ENCODE results near the gene RSBN1L. TPM values are rescaled to one million over a fixed set of nuclear protein-coding genes. Genes with fewer than 3 reads are reported as not detected.

RSBN1L gene
- total and polyA plus RNA-seq, 8 donors: 5.0 to 14.3 (median 8.9) TPM

DNA sequence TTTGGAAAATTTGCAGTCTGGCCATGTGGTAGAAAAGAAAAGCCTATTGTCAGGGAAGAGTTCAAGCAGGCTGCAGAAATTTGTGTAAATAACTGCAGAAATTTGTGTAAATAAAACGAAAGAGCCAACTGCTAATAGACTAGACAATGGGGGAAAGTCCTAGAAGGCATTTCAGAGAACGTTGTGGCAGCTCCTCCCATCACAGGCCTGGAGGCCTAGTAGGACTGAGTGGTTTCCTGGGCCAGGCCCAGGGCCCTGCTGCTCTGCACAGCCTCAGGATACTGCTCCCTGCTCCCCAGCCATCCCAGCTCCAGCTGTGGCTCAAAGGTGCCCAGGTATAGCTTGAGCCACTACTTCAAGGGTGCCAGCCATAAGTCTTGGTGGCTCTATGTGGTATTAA lies 50.9 kb downstream of the RSBN1L start:
- intact Hi-C loops (cut with DNase I): no loop called here
- H3K9me3 ChIP-seq: no peaks in the 10 kb centered on the region
- TF ChIP-seq, protein P1, sequence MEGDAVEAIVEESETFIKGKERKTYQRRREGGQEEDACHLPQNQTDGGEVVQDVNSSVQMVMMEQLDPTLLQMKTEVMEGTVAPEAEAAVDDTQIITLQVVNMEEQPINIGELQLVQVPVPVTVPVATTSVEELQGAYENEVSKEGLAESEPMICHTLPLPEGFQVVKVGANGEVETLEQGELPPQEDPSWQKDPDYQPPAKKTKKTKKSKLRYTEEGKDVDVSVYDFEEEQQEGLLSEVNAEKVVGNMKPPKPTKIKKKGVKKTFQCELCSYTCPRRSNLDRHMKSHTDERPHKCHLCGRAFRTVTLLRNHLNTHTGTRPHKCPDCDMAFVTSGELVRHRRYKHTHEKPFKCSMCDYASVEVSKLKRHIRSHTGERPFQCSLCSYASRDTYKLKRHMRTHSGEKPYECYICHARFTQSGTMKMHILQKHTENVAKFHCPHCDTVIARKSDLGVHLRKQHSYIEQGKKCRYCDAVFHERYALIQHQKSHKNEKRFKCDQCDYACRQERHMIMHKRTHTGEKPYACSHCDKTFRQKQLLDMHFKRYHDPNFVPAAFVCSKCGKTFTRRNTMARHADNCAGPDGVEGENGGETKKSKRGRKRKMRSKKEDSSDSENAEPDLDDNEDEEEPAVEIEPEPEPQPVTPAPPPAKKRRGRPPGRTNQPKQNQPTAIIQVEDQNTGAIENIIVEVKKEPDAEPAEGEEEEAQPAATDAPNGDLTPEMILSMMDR (IDR thresholded peaks at IDR 0.05): no peak
- no peak overlapping the region for H3K4me3 ChIP-seq
- H3K27ac ChIP-seq: no peak overlapping the region
- ATAC-seq (peak in 2 of 4 donors; percentile 27 to 51), FAIRE-seq (no peak), DNase-seq (no peak)
- no peaks in the 10 kb centered on the region for H3K27me3 ChIP-seq
- peaks cover 8 to 15% (median 12%) of the 10 kb centered on the region in 3 donors for H3K4me1 ChIP-seq
- 22 to 23% methylated on average over 2 of the region's 2 CpGs for WGBS, 2 donors
- no peaks in the 10 kb centered on the region for H3K36me3 ChIP-seq

DNA sequence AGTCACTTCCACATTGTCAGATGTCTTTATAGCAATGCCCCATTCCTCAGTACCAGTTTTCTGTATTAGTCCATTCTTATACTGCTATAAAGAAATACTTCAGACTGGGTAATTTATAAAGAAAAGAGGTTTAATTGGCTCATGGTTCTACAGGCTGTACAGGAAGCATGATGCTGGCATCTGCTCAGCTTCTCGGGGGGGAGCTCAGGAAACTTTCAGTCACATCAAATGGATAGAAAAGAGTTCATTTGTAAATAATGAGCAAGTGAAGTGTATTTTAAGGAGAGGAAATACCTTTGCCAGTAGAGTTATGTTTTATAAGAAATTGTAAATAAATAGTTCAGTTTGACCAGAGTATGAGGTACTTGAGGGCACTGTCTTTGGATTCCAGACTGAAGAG lies 51.5 kb downstream of the RSBN1L start:
- TF ChIP-seq, protein P1 (IDR thresholded peaks at IDR 0.05): no peak
- Histone ChIP-seq H3K27ac (no peak overlapping the region), H3K9me3 (no peaks in the 10 kb centered on the region), H3K27me3 (no peaks in the 10 kb centered on the region), H3K4me1 (peaks cover 8 to 16% (median 12%) of the 10 kb centered on the region in 3 donors), H3K36me3 (no peaks in the 10 kb centered on the region), H3K4me3 (no peak overlapping the region)
- ATAC-seq (no peak), FAIRE-seq (no peak), DNase-seq (no peak)
- 78 to 79% methylated on average over 1 of the region's 1 CpG for WGBS, 2 donors
- intact Hi-C loops (cut with DNase I): no loop called here

DNA sequence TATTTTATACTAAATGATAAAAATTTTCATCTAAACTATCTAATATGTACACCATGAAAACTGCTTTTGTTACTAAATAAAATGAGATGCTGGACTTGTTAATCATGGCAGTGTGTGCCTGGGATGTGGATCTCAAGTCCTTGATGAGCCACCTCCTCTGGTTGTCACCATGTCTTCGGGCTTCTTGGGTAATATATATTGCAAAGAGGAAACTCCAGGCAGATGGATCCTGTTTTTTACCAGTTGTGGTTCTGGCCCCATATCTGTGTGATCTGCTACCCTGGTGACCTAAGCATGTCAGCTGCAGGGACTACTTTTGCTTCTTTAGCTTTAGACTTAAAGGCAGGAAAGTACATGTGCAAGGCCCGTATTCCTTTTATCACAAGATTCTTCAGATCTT lies 55.8 kb downstream of the RSBN1L start:
- WGBS, 2 donors: 66 to 71% methylated on average over 2 of the region's 2 CpGs
- intact Hi-C loops (cut with DNase I): loop anchor here in 1 of 3 donors (10.0 kb wide), 1 partner anchor 97 kb away; no protein-coding TSS in a partner anchor
- peaks cover 3 to 16% (median 12%) of the 10 kb centered on the region in 3 donors for H3K4me1 ChIP-seq

DNA sequence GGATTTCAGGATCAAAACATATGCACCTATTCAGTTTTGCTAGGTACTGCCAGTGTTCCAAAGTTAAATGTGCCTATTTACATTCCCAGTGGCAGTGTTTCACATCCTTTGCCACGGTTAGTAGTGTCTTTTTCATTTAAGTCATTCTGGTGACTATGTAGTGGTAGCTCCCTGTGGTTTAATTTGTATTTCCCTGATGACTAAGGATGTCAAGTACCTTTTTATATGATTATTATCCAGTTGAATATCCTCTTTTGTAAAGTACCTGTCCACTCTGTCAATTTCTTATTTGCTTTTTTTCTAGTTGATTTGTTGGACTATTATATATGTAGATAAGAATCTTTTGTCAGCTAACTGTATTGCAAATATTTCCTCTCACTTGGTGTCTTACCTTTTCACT lies 56.9 kb downstream of the RSBN1L start:
- ATAC-seq: no peak
- Histone ChIP-seq H3K4me3 (no peak overlapping the region), H3K27me3 (no peaks in the 10 kb centered on the region), H3K4me1 (peaks cover 0 to 11% (median 6%) of the 10 kb centered on the region in 3 donors), H3K36me3 (no peaks in the 10 kb centered on the region), H3K9me3 (no peaks in the 10 kb centered on the region), H3K27ac (no peak overlapping the region)
- 58 to 62% methylated on average over 1 of the region's 1 CpG for WGBS, 2 donors
- intact Hi-C loops (cut with DNase I): loop anchor here in 1 of 3 donors (10.0 kb wide), 1 partner anchor 98 kb away; no protein-coding TSS in a partner anchor
- DNase-seq: no peak
- TF ChIP-seq, protein P1 (IDR thresholded peaks at IDR 0.05): no peak
- FAIRE-seq: no peak

More for the DNA sequence above, 55.8 kb downstream of the RSBN1L start:
- no peaks in the 10 kb centered on the region for H3K36me3 ChIP-seq
- FAIRE-seq (no peak), ATAC-seq (peak in 3 of 4 donors; percentile 31 to 75 (median 68)), DNase-seq (no peak)
- no peaks in the 10 kb centered on the region for H3K27me3 ChIP-seq
- H3K4me3 ChIP-seq: no peak overlapping the region
- H3K27ac ChIP-seq: no peak overlapping the region
- TF ChIP-seq, protein P1 (IDR thresholded peaks at IDR 0.05): no peak
- H3K9me3 ChIP-seq: no peaks in the 10 kb centered on the region

DNA sequence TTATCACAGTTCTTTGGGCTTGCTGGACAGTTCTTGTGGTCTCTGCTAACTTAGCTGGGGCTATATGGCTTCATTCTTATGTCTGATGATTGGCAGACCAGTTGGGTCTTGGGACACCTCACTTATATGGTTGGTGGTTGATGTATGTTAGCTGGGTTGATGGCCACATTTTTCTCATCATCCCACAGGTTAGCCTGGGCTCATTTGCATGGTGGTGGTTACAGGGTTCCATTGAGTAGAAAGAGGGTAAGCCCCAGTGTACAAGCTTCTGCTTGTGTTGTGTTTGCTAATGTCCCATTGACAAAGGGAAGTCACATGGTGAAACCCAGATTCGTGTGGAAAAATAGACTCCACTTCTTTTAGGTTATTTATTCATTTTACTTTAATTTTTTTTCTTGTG lies 61.3 kb downstream of the RSBN1L start:
- TF ChIP-seq, protein P1 (IDR thresholded peaks at IDR 0.05): no peak
- no peak for DNase-seq
- WGBS, 2 donors: 8 to 9% methylated on average over 1 of the region's 1 CpG
- no peak overlapping the region for H3K27ac ChIP-seq
- peaks cover 28 to 37% (median 35%) of the 10 kb centered on the region in 3 donors for H3K4me1 ChIP-seq
- no peaks in the 10 kb centered on the region for H3K27me3 ChIP-seq
- ATAC-seq: no peak
- intact Hi-C loops (cut with DNase I): loop anchor here in 1 of 3 donors (10.0 kb wide), 1 partner anchor 103 kb away; no protein-coding TSS in a partner anchor
- no peaks in the 10 kb centered on the region for H3K36me3 ChIP-seq
- no peaks in the 10 kb centered on the region for H3K9me3 ChIP-seq
- no peak overlapping the region for H3K4me3 ChIP-seq
- no peak for FAIRE-seq
